ENCODE measurements around the gene MYO3A. TPM values are rescaled to one million over a fixed set of nuclear protein-coding genes. Genes with fewer than 3 reads are reported as not detected.

Gene MYO3A
- total RNA-seq, 2 donors from 2014 or later: 5.2 TPM; not detected in 1

GRCh38 chr10:26214551-26215395, 280.7 kb downstream of the MYO3A start:
- 11% methylated on average over 34 of the region's 34 CpGs for WGBS
- no peak overlapping the region for H3K4me3 ChIP-seq
- H3K9me3 ChIP-seq: no peaks in the 10 kb centered on the region
- no peaks in the 10 kb centered on the region for H3K36me3 ChIP-seq
- no peak for DNase-seq (ENCODE audit: low spot score)
- H3K27me3 ChIP-seq (replicated peaks; ENCODE audit: insufficient read depth): peaks cover 53% of the 10 kb centered on the region
- H3K27ac ChIP-seq: no peak overlapping the region
- intact Hi-C loops (cut with DNase I): no loop called here
- peaks cover 6% of the 10 kb centered on the region for H3K4me1 ChIP-seq (replicated peaks)
- TF ChIP-seq POLR2AphosphoS5 (IDR thresholded peaks at IDR 0.05): no peak
- TF ChIP-seq POLR2A (IDR thresholded peaks at IDR 0.05): no peak
- no peak for TF ChIP-seq CTCF (IDR thresholded peaks at IDR 0.05)

GRCh38 chr10:26215396-26215934, 281.4 kb downstream of the MYO3A start:
- WGBS: 3% methylated on average over 31 of the region's 31 CpGs
- Histone ChIP-seq H3K27ac (no peak overlapping the region), H3K27me3 (replicated peaks; ENCODE audit: insufficient read depth) (peaks cover 56% of the 10 kb centered on the region), H3K36me3 (no peaks in the 10 kb centered on the region), H3K4me1 (replicated peaks) (peaks cover 6% of the 10 kb centered on the region), H3K9me3 (no peaks in the 10 kb centered on the region), H3K4me3 (no peak overlapping the region)
- intact Hi-C loops (cut with DNase I): no loop called here
- TF ChIP-seq CTCF (IDR thresholded peaks at IDR 0.05) (no peak), POLR2A (IDR thresholded peaks at IDR 0.05) (no peak), POLR2AphosphoS5 (IDR thresholded peaks at IDR 0.05) (no peak)
- DNase-seq (ENCODE audit: low spot score): no peak

- no peaks in the 10 kb centered on the region for H3K9me3 ChIP-seq
- TF ChIP-seq POLR2A (IDR thresholded peaks at IDR 0.05): no peak
- TF ChIP-seq CTCF (IDR thresholded peaks at IDR 0.05): no peak
- no peak for TF ChIP-seq POLR2AphosphoS5 (IDR thresholded peaks at IDR 0.05)
- H3K36me3 ChIP-seq: no peaks in the 10 kb centered on the region
- H3K4me1 ChIP-seq (replicated peaks): peaks cover 6% of the 10 kb centered on the region
- H3K27me3 ChIP-seq (replicated peaks; ENCODE audit: insufficient read depth): peaks cover 56% of the 10 kb centered on the region
- DNase-seq (ENCODE audit: low spot score): no peak
- 2% methylated on average over 56 of the region's 57 CpGs for WGBS
- intact Hi-C loops (cut with DNase I): no loop called here
- H3K4me3 ChIP-seq: no peak overlapping the region
- H3K27ac ChIP-seq: no peak overlapping the region
These were observed 282.0 kb downstream of the MYO3A start for GRCh38 chr10:26215935-26216584.

GRCh38 chr10:26216585-26217395, 282.8 kb downstream of the MYO3A start, which contains the start of gene GAD2:
Gene GAD2, plus strand, starts transcription at chr10:26216774. Its CDS starts 36 bp downstream, at chr10:26216810.
- intact Hi-C loops (cut with DNase I): no loop called here
- H3K4me3 ChIP-seq: no peak within 1 kb of the TSS
- no peak for DNase-seq (ENCODE audit: low spot score)
- H3K9me3 ChIP-seq: no peaks in the 10 kb centered on the region
- H3K27ac ChIP-seq: no peak within 1 kb of the TSS
- 2% methylated on average over 60 of the region's 60 CpGs for WGBS
- TF ChIP-seq CTCF (IDR thresholded peaks at IDR 0.05) (no peak), POLR2A (IDR thresholded peaks at IDR 0.05) (no peak), POLR2AphosphoS5 (IDR thresholded peaks at IDR 0.05) (no peak)
- H3K4me1 ChIP-seq (replicated peaks): peaks cover 6% of the 10 kb centered on the region
- peaks cover 56% of the 10 kb centered on the region for H3K27me3 ChIP-seq (replicated peaks; ENCODE audit: insufficient read depth)
- no peaks in the 10 kb centered on the region for H3K36me3 ChIP-seq

Measured in prostate gland (tissue), 2 donors.